MM.1S (cell line): Measurements from ENCODE around the gene RPS19BP1.
A peak's percentile ranks its signal among the peaks of the same experiment; 100 is the strongest.

ENCODE experiments used
- DNase-seq: peaks from one replicate; pipeline ENCODE4 v3.0.0-alpha.2; 2015
- H2AFZ ChIP-seq: fragments of 300-600 bp; sonication (generic); 2 replicates; pipeline ENCODE4 v1.6.0; 2016; ENCODE audit warnings: antibody characterized with exemption, low read length
- H3F3A ChIP-seq: fragments of 300-600 bp; sonication (generic); 2 replicates; pipeline ENCODE4 v1.6.1; 2016; ENCODE audit warnings: mild to moderate bottlenecking, antibody characterized with exemption, low read length, moderate library complexity, mixed read lengths; ENCODE audit not compliant: insufficient read depth
- H3K27ac ChIP-seq: fragments of 300-600 bp; sonication (generic); 2 replicates; pipeline ENCODE4 v1.5.1; 2016; ENCODE audit warnings: mild to moderate bottlenecking, low read length
- H3K27me3 ChIP-seq: fragments of 300-600 bp; sonication (generic); replicated peaks from 2 replicates; pipeline ENCODE4 v1.6.0; 2016; ENCODE audit warnings: low read length; ENCODE audit not compliant: insufficient read depth
- H3K36me3 ChIP-seq: fragments of 300-600 bp; sonication (generic); replicated peaks from 2 replicates; pipeline ENCODE4 v1.6.1; 2016; ENCODE audit warnings: mild to moderate bottlenecking, low read length, mixed read lengths; ENCODE audit not compliant: insufficient read depth
- H3K4me1 ChIP-seq: fragments of 300-600 bp; sonication (generic); 2 replicates; pipeline ENCODE4 v1.6.1; 2016; ENCODE audit warnings: low read length, mixed read lengths
- H3K4me2 ChIP-seq: fragments of 300-600 bp; sonication (generic); 2 replicates; pipeline ENCODE4 v1.6.0; 2016; ENCODE audit warnings: low read depth, low read length
- H3K4me3 ChIP-seq: fragments of 300-600 bp; sonication (generic); 2 replicates; pipeline ENCODE4 v1.5.1; 2016; ENCODE audit warnings: low read length, mixed read lengths
- H3K79me2 ChIP-seq: fragments of 300-600 bp; sonication (generic); 2 replicates; pipeline ENCODE4 v1.6.1; 2016; ENCODE audit warnings: mixed run types, low read length, mixed read lengths
- H3K9ac ChIP-seq: fragments of 300-600 bp; sonication (generic); 2 replicates; pipeline ENCODE4 v1.6.1; 2016; ENCODE audit warnings: low read length, mixed read lengths
- H3K9me2 ChIP-seq: fragments of 300-600 bp; sonication (generic); replicated peaks from 2 replicates; pipeline ENCODE4 v1.6.1; 2016; ENCODE audit warnings: mild to moderate bottlenecking, low read length, mixed read lengths; ENCODE audit not compliant: insufficient read depth
- H3K9me3 ChIP-seq: fragments of 300-600 bp; sonication (generic); replicated peaks from 2 replicates; pipeline ENCODE4 v1.6.1; 2016; ENCODE audit warnings: mild to moderate bottlenecking, low read length, mixed read lengths; ENCODE audit not compliant: insufficient read depth
- H4K20me1 ChIP-seq: fragments of 300-600 bp; sonication (generic); 2 replicates; pipeline ENCODE4 v1.6.1; 2016; ENCODE audit warnings: mild to moderate bottlenecking, low read length, moderate library complexity, mixed read lengths; ENCODE audit not compliant: insufficient read depth
- EZH2 ChIP-seq: fragments of 300-600 bp; sonication (generic); optimal IDR thresholded peaks from 2 replicates; pipeline ENCODE3; 2017; ENCODE audit warnings: low read depth, mild to moderate bottlenecking, antibody characterized with exemption, low read length, mixed read lengths
- EZH2phosphoT487 ChIP-seq: fragments of 300-600 bp; sonication (generic); IDR thresholded peaks from 2 replicates; pipeline ENCODE4 v1.6.1; 2018; ENCODE audit warnings: antibody characterized with exemption, low read length
- TF ChIP-seq, protein P1 (sequence below): fragments of 300-600 bp; sonication (generic); IDR thresholded peaks from 2 replicates; pipeline ENCODE4 v1.5.1; 2016; ENCODE audit warnings: antibody characterized with exemption, low read length, mixed read lengths

The RPS19BP1 gene

DNA sequence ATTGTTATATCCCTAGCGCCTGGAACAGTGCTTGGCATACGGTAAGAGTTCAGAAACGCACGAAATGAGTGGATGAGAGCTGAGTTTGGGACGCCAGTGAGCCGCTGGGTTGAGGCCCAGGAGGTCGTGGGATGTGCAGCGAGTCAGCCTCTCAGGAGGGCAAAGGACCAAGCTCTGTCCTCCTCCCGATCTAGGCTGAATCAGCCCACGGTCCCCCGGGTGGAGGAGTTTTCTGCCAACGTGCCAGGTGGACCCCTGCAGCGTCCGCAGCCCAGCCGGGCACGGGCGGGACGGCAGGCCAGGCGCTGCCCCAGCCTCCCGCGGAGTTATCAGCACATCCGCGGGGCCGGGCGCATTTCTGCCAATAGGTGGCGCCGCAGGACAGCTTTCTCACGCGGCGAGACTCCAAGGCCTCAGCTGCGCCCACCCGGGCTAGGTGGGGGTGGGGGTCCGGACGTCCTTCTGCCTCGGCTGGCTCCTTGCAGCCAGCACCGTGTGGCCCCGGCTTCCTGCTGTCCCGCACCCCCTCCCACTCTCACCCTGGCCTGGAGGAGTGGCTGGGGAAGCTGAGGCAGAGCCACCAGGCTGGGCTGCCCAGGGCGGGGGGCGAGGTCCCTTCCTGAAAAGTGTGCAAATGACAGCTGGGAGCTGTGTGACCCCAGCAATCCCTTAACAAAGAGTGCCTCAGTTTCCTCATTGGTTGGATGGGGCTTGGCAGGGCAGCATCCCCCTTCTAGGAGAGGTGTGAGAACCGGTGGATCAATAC is 2.2 kb upstream of the RPS19BP1 start:
- Histone ChIP-seq H3K79me2 (peaks cover 28% of the 10 kb centered on the region), H3K9me2 (no peaks in the 10 kb centered on the region), H3K4me3 (peak overlapping the region; percentile 21; the same call in 1 of the 2 replicates), H3K4me2 (peak overlapping the region; percentile 63; the same call in 1 of the 2 replicates), H2AFZ (peak overlapping the region; percentile 83), H3K4me1 (peaks cover 18% of the 10 kb centered on the region), H3K27ac (no peak overlapping the region), H4K20me1 (no peaks in the 10 kb centered on the region), H3F3A (peaks cover 14% of the 10 kb centered on the region), H3K9ac (no peak overlapping the region), H3K9me3 (no peaks in the 10 kb centered on the region), H3K36me3 (no peaks in the 10 kb centered on the region), H3K27me3 (no peaks in the 10 kb centered on the region)
- DNase-seq: peak; percentile 78
- TF ChIP-seq, protein P1, sequence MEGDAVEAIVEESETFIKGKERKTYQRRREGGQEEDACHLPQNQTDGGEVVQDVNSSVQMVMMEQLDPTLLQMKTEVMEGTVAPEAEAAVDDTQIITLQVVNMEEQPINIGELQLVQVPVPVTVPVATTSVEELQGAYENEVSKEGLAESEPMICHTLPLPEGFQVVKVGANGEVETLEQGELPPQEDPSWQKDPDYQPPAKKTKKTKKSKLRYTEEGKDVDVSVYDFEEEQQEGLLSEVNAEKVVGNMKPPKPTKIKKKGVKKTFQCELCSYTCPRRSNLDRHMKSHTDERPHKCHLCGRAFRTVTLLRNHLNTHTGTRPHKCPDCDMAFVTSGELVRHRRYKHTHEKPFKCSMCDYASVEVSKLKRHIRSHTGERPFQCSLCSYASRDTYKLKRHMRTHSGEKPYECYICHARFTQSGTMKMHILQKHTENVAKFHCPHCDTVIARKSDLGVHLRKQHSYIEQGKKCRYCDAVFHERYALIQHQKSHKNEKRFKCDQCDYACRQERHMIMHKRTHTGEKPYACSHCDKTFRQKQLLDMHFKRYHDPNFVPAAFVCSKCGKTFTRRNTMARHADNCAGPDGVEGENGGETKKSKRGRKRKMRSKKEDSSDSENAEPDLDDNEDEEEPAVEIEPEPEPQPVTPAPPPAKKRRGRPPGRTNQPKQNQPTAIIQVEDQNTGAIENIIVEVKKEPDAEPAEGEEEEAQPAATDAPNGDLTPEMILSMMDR: peak; percentile 92
- TF ChIP-seq EZH2 (no peak), EZH2phosphoT487 (no peak)

DNA sequence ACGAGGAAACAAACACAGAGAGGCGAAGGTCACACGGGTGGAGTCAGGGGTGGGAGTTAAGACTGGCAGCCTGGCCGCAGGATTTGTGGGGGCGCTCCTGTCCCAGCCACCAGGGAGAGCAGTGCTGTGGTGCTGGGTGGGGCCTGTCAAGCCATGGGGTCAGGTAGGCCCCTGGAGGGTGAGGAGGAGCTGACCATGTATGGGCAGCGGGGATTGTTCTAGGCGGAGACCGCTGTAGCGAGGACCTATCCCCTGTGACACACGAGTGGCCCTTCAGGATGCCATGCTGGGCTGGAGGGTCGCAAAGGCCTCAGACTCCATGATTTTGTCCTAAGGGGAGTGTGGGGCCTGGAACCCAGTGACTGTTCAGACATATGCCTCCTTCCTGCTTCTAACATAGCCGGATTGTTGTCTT is 1.6 kb upstream of the RPS19BP1 start:
- no peaks in the 10 kb centered on the region for H3K9me3 ChIP-seq
- no peak overlapping the region for H3K9ac ChIP-seq
- H2AFZ ChIP-seq: peak overlapping the region; percentile 83; the same call in 1 of the 2 replicates
- H3K27me3 ChIP-seq: no peaks in the 10 kb centered on the region
- peaks cover 34% of the 10 kb centered on the region for H3K79me2 ChIP-seq
- H3F3A ChIP-seq: peaks cover 21% of the 10 kb centered on the region
- no peak overlapping the region for H3K4me3 ChIP-seq
- no peak for TF ChIP-seq EZH2phosphoT487
- no peak for TF ChIP-seq EZH2
- TF ChIP-seq, protein P1: no peak
- peaks cover 23% of the 10 kb centered on the region for H3K4me1 ChIP-seq
- H3K27ac ChIP-seq: no peak overlapping the region
- no peaks in the 10 kb centered on the region for H3K36me3 ChIP-seq
- H3K4me2 ChIP-seq: no peak overlapping the region
- H3K9me2 ChIP-seq: no peaks in the 10 kb centered on the region
- DNase-seq: no peak
- H4K20me1 ChIP-seq: no peaks in the 10 kb centered on the region

DNA sequence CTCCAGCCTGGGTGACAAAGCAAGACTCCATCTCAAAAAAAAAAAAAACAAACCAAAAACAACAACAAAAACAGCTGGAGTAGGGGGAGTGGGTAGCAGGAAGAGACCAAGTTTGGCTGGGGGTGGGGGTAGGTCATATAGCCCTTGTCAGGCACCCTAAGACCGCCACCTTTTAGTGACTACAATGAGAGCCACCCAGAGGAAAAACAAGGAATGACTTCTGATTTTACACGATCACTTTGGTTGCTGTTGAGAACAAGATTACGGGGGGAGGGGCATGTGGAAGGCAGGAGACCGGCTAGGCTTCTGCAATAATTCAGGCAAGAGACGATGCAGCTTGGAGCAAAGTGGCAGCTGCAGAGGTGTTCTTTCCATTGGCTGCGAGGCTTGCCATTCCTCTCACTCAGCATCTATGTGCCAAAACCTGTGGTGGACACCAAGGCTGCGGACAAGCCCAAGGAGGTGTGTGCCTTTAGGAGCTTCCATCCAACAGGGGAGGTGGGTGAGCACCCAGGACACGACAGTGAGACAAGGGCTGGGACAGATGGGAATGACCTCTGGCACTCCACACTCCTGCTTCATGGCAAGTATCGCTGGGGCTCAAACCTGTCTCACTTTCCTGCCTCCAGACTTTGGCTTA is 1.7 kb downstream of the RPS19BP1 start:
- H3K4me1 ChIP-seq: peaks cover 46% of the 10 kb centered on the region
- no peaks in the 10 kb centered on the region for H4K20me1 ChIP-seq
- no peaks in the 10 kb centered on the region for H3K9me2 ChIP-seq
- H3K4me2 ChIP-seq: peak overlapping the region; percentile 77; the same call in 1 of the 2 replicates
- peak; percentile 60 for DNase-seq
- peaks cover 40% of the 10 kb centered on the region for H3K79me2 ChIP-seq
- no peak overlapping the region for H3K27ac ChIP-seq
- H3K36me3 ChIP-seq: no peaks in the 10 kb centered on the region
- peaks cover 50% of the 10 kb centered on the region for H3F3A ChIP-seq
- H3K9me3 ChIP-seq: no peaks in the 10 kb centered on the region
- H3K4me3 ChIP-seq: peak overlapping the region; percentile 93; the same call in 1 of the 2 replicates
- H3K9ac ChIP-seq: peak overlapping the region; percentile 96; the same call in 1 of the 2 replicates
- H3K27me3 ChIP-seq: no peaks in the 10 kb centered on the region
- no peak for TF ChIP-seq EZH2
- TF ChIP-seq, protein P1: peak; percentile 34
- no peak for TF ChIP-seq EZH2phosphoT487
- no peak overlapping the region for H2AFZ ChIP-seq
